ENCODE results near the gene CYP2W1. TPM values are rescaled to one million over a fixed set of nuclear protein-coding genes. Genes with fewer than 3 reads are reported as not detected.

CYP2W1 gene
- total RNA-seq, 2 experiments from 2014 or later: not detected

DNA sequence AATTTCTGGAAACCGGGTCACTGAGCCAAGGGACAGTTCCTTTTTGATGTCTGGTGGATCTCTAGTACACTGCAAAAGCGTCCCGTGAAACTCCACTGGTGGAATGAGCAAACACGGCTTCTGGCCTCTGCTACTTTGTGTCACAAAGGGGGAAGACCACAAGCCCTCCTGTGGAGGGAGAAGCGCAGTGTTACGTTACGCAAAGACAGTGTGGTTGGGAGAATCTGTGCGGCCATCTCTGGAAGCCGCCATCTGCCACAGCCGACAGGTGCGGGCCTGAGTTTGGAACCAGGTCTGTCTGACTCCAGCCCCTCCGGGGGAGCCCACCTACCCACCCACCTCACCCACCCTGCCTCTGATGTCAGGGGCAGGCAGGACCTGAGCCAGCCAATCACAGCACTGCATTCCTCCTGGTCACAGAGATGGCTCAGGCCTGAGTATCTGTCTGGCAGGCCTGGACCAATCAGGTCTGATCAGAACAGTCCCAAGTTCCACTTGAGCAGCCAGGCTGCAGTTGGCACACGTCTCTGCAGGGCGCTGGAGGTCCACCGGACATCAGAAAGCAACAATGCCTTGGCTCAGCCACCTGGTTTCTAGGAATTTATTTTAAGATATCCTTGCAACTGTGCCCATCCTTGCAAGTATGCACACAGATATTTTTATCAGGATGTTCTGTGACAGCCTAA, 3.0 kb upstream of the CYP2W1 start:
- POLR2A ChIA-PET: no interaction called here
- DNase-seq: no peak
- Mint-ChIP-seq H3K27ac (no peak overlapping the region), H3K4me1 (ENCODE audit: low read depth) (no peaks in the 10 kb centered on the region), H3K27me3 (no peaks in the 10 kb centered on the region), H3K36me3 (no peaks in the 10 kb centered on the region), H3K4me3 (no peak overlapping the region), H3K9me3 (no peaks in the 10 kb centered on the region)
- CTCF ChIA-PET: interaction anchor here (0.6 to 5.8 kb wide), 2 partner anchors 13 to 14 kb away, joined by 3 to 53 read pairs; no protein-coding TSS in a partner anchor
- intact Hi-C loops (cut with micrococcal nuclease): no loop called here

DNA sequence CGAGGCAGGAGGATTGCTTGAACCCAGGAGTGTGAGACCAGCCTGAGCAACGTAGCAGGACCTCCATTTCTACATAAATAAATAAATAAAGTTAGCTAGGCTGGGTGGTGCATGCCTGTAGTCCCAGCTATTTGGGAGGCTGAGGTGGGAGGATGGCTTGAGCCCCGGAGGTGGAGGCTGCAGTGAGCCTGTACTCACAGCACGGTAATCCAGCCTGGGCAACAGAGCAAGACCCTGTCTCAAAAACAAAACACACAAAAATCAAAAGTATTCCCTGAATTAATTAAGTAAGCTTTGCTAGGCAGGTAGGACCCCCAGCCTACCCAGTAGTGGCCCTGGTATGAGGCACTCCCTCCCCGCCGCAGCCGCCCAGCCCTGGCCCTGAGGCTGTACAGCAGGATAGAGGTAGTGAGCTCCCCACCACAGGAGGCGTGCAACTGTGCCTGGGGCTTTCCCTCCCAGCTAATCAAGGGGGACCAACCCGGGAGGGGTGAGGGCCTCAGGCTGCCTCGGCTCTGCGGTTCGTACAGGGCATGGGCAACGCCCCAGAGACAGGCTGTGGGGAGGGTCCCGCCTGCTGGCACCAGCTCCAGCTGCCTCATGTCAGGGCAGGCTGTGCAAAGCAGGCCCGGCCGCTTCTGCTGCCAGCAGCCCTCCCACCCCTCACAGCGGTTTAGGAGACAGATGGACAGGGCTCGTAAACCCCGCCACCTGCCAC, 1.0 kb upstream of the CYP2W1 start:
- intact Hi-C loops (cut with micrococcal nuclease): no loop called here
- ChIA-PET POLR2A (no interaction called here), CTCF (interaction anchor here (0.6 to 3.5 kb wide), 4 partner anchors 11 to 171 kb away, joined by 3 to 18 read pairs (median 4); no protein-coding TSS in a partner anchor)
- no peak overlapping the region for H3K4me3 Mint-ChIP-seq
- no peaks in the 10 kb centered on the region for H3K36me3 Mint-ChIP-seq
- H3K4me1 Mint-ChIP-seq (ENCODE audit: low read depth): no peaks in the 10 kb centered on the region
- H3K27me3 Mint-ChIP-seq: no peaks in the 10 kb centered on the region
- H3K27ac Mint-ChIP-seq: no peak overlapping the region
- no peak for DNase-seq
- no peaks in the 10 kb centered on the region for H3K9me3 Mint-ChIP-seq

DNA sequence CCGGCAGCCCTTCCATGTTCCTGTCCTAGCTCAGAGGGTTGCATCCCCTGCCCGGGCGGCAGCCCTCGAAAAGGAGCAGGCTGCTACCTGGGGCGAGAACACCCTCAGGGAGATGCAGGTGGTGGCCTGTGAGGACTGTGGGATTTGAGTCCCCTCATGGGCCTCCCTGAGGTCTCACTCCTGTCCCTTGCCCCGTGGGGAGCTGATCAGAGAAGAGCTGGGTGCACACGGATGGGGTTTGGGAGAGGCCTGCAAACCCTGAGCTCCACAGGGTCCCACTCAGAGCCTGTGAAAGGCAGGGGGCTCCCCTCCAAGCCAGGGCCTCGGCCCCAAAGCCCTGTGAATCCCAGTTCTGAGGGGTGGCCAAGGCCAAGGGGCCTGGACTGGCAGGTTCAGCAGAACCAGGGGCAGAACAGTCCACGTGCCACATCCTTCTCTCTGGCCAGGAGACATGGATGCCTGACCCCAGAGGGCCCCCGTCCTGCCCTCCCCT, 424 bp upstream of the CYP2W1 start:
- ChIA-PET POLR2A (no interaction called here), CTCF (interaction anchor here (0.6 to 3.5 kb wide), 4 partner anchors 10 to 171 kb away, joined by 3 to 18 read pairs (median 4); no protein-coding TSS in a partner anchor)
- H3K4me1 Mint-ChIP-seq (ENCODE audit: low read depth): no peaks in the 10 kb centered on the region
- no peak overlapping the region for H3K4me3 Mint-ChIP-seq
- no peak overlapping the region for H3K27ac Mint-ChIP-seq
- H3K36me3 Mint-ChIP-seq: no peaks in the 10 kb centered on the region
- no peaks in the 10 kb centered on the region for H3K9me3 Mint-ChIP-seq
- H3K27me3 Mint-ChIP-seq: no peaks in the 10 kb centered on the region
- no peak for DNase-seq
- intact Hi-C loops (cut with micrococcal nuclease): no loop called here

DNA sequence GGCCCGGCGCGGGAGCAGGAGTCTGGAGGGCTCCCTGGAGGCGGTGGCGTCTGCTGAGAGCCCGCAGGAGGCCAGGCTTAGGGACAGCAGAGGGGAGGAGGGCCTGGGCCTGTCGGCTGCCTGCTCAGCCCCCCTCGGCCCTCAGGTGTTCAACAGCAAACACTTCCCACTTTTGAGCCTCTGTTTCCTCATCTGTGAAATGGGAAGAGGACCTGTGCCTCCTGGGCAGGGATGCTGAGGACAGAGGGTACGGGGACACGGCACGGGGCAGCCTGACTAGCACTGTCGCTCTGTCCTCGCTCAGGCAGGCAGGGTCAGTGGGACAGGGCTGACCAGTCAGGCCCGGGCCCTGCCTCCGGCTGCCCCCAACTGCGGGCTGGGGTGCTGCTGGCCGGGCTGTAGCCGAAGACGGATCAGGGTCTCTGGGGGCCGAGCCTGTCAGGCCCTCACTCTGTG, 663 bp downstream of the CYP2W1 start:
- Mint-ChIP-seq H3K36me3 (no peaks in the 10 kb centered on the region), H3K4me1 (ENCODE audit: low read depth) (no peaks in the 10 kb centered on the region), H3K4me3 (no peak overlapping the region), H3K9me3 (no peaks in the 10 kb centered on the region), H3K27me3 (no peaks in the 10 kb centered on the region), H3K27ac (no peak overlapping the region)
- ChIA-PET CTCF (interaction anchor here (3.5 kb wide), 1 partner anchor 9 kb away, joined by 18 read pairs; no protein-coding TSS in a partner anchor), POLR2A (no interaction called here)
- intact Hi-C loops (cut with micrococcal nuclease): no loop called here
- no peak for DNase-seq

DNA sequence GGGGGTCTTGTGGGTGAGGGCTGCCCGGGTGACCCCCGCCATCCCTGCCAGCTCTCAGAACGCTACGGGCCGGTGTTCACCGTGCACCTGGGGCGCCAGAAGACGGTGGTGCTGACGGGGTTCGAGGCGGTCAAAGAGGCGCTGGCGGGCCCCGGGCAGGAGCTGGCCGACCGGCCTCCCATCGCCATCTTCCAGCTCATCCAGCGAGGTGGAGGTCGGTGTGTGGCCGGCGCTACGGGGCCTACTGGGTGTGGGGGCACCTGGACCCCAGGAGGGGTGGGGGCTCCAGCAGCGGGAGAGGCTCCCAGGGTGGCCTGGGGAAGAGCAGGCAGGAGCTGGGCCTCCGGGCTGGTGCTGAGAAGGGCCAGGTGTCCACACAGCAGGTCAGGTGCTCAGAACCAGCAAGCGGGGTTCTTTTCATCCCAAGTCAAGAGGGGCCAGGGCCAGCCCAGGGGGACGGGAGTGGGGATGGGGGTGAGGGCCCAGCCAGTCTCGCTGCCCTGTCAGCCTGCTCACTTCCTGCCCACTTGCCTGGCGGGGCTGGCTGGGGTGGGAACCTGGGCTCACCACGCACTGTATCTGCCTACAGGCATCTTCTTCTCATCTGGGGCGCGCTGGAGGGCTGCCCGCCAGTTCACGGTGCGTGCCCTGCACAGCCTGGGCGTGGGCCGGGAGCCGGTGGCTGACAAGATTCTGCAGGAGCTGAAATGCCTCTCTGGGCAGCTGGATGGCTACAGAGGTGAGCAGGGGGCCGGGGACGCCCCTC, 1.6 kb downstream of the CYP2W1 start:
- H3K4me3 Mint-ChIP-seq: no peak overlapping the region
- no peak overlapping the region for H3K27ac Mint-ChIP-seq
- H3K27me3 Mint-ChIP-seq: no peaks in the 10 kb centered on the region
- no peaks in the 10 kb centered on the region for H3K4me1 Mint-ChIP-seq (ENCODE audit: low read depth)
- POLR2A ChIA-PET: interaction anchor here (1.0 kb wide), 1 partner anchor 9 kb away, joined by 3 read pairs; no protein-coding TSS in a partner anchor
- no peaks in the 10 kb centered on the region for H3K9me3 Mint-ChIP-seq
- intact Hi-C loops (cut with micrococcal nuclease): no loop called here
- CTCF ChIA-PET: interaction anchor here (3.5 kb wide), 1 partner anchor 8 kb away, joined by 18 read pairs; no protein-coding TSS in a partner anchor
- H3K36me3 Mint-ChIP-seq: no peaks in the 10 kb centered on the region
- no peak for DNase-seq

DNA sequence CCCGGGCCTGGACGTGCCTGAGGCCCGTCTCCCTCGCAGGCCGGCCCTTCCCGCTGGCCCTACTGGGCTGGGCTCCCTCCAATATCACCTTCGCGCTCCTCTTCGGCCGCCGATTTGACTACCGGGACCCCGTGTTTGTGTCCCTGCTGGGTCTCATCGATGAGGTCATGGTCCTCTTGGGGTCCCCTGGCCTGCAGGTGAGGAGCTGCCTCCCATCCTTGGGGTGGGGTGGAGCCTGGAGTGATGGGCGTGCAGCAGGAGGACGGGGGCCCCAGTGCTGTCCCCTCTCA, 2.1 kb downstream of the CYP2W1 start:
- H3K4me3 Mint-ChIP-seq: no peak overlapping the region
- intact Hi-C loops (cut with micrococcal nuclease): no loop called here
- DNase-seq: no peak
- H3K27me3 Mint-ChIP-seq: no peaks in the 10 kb centered on the region
- no peaks in the 10 kb centered on the region for H3K9me3 Mint-ChIP-seq
- CTCF ChIA-PET: interaction anchor here (0.6 to 3.5 kb wide), 2 partner anchors 8 to 664 kb away, joined by 3 to 18 read pairs; no protein-coding TSS in a partner anchor
- H3K4me1 Mint-ChIP-seq (ENCODE audit: low read depth): no peaks in the 10 kb centered on the region
- no peaks in the 10 kb centered on the region for H3K36me3 Mint-ChIP-seq
- no peak overlapping the region for H3K27ac Mint-ChIP-seq
- POLR2A ChIA-PET: interaction anchor here (1.0 kb wide), 1 partner anchor 9 kb away, joined by 3 read pairs; no protein-coding TSS in a partner anchor

DNA sequence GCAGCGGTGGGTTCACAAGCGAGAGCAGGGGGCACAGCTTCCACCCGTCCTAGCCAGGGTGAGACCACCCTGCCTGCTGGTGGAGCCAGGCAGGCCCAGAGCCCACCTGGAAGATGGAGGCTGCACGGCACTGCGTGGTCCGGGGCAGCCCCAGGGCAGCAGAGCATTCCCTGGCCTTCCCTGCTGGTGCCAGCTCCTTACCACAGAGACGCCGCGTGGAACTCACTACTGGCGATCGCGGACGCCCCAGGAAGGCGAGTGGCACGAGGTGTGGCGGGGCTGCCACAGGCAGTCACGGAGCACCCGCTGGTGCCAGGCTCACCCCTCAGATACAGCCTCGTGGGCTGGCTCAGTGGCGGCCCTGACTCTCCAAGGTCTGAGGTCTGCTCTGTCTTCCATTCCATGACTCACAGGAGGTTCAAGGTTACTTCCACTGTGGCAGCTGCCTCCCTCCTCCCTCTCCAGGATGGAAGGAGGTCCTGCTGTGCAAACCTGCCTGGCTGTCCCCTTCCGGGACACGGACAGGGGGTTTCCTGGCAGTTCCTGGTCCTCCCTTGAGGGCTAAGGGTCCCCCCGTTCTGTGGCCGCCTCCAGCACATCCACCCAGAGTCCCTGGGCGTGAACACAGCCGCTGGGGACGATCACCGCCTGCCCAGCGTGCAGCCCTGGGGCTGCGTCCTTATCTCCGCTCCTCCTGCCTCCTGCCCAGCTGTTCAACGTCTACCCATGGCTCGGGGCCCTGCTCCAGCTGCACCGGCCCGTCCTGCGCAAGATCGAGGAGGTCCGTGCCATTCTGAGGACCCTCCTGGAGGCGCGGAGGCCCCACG, 3.1 kb downstream of the CYP2W1 start:
- ChIA-PET CTCF (no interaction called here), POLR2A (no interaction called here)
- no peaks in the 10 kb centered on the region for H3K9me3 Mint-ChIP-seq
- H3K4me3 Mint-ChIP-seq: no peak overlapping the region
- no peak for DNase-seq
- intact Hi-C loops (cut with micrococcal nuclease): no loop called here
- no peaks in the 10 kb centered on the region for H3K36me3 Mint-ChIP-seq
- H3K27ac Mint-ChIP-seq: no peak overlapping the region
- H3K4me1 Mint-ChIP-seq (ENCODE audit: low read depth): no peaks in the 10 kb centered on the region
- no peaks in the 10 kb centered on the region for H3K27me3 Mint-ChIP-seq

DNA sequence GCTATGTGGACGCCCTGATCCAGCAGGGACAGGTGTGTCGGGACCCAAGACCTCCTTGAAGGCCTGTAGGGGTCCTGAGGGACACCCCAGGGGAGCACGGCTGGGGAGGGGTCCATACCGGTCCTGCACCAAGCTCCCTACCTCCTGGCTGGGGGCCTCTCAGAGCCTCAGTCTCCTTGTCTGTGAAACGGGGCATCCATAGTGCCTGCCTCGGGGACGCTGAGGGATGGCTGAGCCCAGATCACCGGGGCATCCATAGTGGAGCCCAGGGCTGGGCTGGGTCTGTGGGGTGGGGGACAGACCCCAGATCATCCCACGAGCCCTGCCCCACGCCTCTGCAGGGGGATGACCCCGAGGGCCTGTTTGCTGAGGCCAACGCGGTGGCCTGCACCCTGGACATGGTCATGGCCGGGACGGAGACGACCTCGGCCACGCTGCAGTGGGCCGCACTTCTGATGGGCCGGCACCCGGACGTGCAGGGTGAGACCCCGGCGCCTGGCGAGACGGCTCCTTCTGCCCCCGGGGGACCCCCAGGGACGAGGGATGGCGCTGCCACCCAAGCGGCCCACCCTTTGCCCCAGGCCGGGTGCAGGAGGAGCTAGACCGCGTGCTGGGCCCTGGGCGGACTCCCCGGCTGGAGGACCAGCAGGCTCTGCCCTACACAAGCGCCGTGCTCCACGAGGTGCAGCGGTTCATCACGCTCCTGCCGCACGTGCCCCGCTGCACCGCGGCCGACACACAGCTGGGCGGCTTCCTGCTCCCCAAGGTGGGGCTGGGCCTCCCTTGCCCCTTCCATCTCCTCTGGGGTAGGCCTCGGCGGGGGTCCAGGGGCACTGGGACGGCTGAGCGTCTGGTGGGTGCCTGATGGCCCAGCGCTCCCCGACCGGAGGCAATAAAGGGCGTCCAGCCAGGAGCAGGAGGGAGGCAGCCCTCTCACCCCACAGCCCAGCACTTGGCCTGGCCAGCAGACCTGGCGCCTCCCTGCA, 4.1 kb downstream of the CYP2W1 start:
- H3K9me3 Mint-ChIP-seq: no peaks in the 10 kb centered on the region

DNA sequence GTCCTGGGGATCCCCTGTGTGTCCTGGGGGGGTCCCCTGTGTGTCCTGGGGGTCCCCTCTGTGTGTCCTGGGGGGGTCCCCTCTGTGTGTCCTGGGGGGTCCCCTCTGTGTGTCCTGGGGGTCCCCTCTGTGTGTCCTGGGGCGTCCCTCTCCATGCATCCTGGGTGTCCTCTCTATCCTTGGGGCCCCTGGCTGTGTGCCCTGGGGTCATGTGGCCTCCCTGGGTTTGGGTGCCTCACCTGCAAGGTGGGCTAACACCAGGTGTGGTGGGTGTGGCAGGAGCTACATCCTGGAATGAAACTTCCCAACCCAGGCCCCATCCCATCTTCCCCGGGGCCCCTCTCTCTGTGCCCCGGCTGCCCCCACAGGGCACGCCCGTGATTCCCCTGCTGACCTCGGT, 4.9 kb downstream of the CYP2W1 start:
- Mint-ChIP-seq H3K4me3 (no peak overlapping the region), H3K9me3 (no peaks in the 10 kb centered on the region), H3K36me3 (no peaks in the 10 kb centered on the region), H3K4me1 (ENCODE audit: low read depth) (no peaks in the 10 kb centered on the region), H3K27me3 (no peaks in the 10 kb centered on the region), H3K27ac (no peak overlapping the region)
- ChIA-PET POLR2A (no interaction called here), CTCF (interaction anchor here (2.2 kb wide), 1 partner anchor 78 kb away, joined by 11 read pairs; no protein-coding TSS in a partner anchor)
- no peak for DNase-seq
- intact Hi-C loops (cut with micrococcal nuclease): no loop called here

More for the DNA sequence above, 4.1 kb downstream of the CYP2W1 start:
- H3K36me3 Mint-ChIP-seq: no peaks in the 10 kb centered on the region
- H3K4me1 Mint-ChIP-seq (ENCODE audit: low read depth): no peaks in the 10 kb centered on the region
- no peak overlapping the region for H3K27ac Mint-ChIP-seq
- no peaks in the 10 kb centered on the region for H3K27me3 Mint-ChIP-seq
- no peak overlapping the region for H3K4me3 Mint-ChIP-seq
- POLR2A ChIA-PET: no interaction called here
- DNase-seq: no peak
- CTCF ChIA-PET: no interaction called here
- intact Hi-C loops (cut with micrococcal nuclease): no loop called here

DNA sequence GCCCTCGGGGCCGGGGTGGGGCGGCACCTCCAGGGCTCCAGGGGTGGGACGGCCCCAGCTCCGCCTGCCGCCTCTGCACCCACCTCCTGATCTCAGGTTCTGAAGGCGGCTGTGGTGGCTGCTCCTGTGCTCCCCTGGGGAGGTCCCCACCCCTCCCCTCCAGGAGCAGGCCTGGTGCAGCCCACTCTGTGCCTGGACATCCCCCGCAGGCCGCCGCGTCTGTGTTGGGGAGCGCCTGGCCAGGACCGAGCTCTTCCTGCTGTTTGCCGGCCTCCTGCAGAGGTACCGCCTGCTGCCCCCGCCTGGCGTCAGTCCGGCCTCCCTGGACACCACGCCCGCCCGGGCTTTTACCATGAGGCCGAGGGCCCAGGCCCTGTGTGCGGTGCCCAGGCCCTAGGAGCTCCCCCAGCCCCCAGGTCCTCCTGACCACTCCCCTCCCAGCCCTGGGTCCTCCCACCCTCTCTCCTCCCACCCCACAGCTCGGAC, 5.5 kb downstream of the CYP2W1 start:
- H3K27ac Mint-ChIP-seq: no peak overlapping the region
- CTCF ChIA-PET: interaction anchor here (2.2 kb wide), 1 partner anchor 77 kb away, joined by 11 read pairs; no protein-coding TSS in a partner anchor
- no peaks in the 10 kb centered on the region for H3K9me3 Mint-ChIP-seq
- no peaks in the 10 kb centered on the region for H3K36me3 Mint-ChIP-seq
- no peaks in the 10 kb centered on the region for H3K4me1 Mint-ChIP-seq (ENCODE audit: low read depth)
- intact Hi-C loops (cut with micrococcal nuclease): no loop called here
- POLR2A ChIA-PET: no interaction called here
- no peak for DNase-seq
- H3K4me3 Mint-ChIP-seq: no peak overlapping the region
- no peaks in the 10 kb centered on the region for H3K27me3 Mint-ChIP-seq
